HUES48 (cell line): ENCODE measurements around the gene FTO.

Source experiments
- H3K27ac ChIP-seq: one replicate; pipeline ENCODE4 v1.7.0; 2013; ENCODE audit warnings: low read depth, low read length, inconsistent platforms
- H3K27me3 ChIP-seq: 2 replicates; pipeline ENCODE4 v1.6.1; 2013; ENCODE audit warnings: mild to moderate bottlenecking, low read length; ENCODE audit not compliant: control insufficient read depth, insufficient read depth
- H3K36me3 ChIP-seq: 2 replicates; pipeline ENCODE4 v1.6.1; 2013; ENCODE audit warnings: low read length; ENCODE audit not compliant: control insufficient read depth, insufficient read depth
- H3K4me1 ChIP-seq: 2 replicates; pipeline ENCODE4 v1.6.1; 2013; ENCODE audit warnings: mild to moderate bottlenecking, low read length; ENCODE audit not compliant: control insufficient read depth, insufficient read depth
- H3K4me3 ChIP-seq: 2 replicates; pipeline ENCODE4 v1.5.1; 2013; ENCODE audit warnings: mild to moderate bottlenecking, low read depth, low read length
- H3K9ac ChIP-seq: 2 replicates; pipeline ENCODE4 v1.6.1; 2013; ENCODE audit warnings: mild to moderate bottlenecking, low read depth, low read length, moderate library complexity
- H3K9me3 ChIP-seq: 2 replicates; pipeline ENCODE4 v1.6.1; 2013; ENCODE audit warnings: low read length; ENCODE audit not compliant: control insufficient read depth, insufficient read depth

FTO gene

GRCh38 chr16:54068212-54068611 is 364.3 kb downstream of the FTO start:
- Histone ChIP-seq H3K36me3 (no peaks in the 10 kb centered on the region), H3K27me3 (no peaks in the 10 kb centered on the region), H3K9ac (no peak overlapping the region), H3K4me1 (peaks cover 26% of the 10 kb centered on the region), H3K4me3 (no peak overlapping the region), H3K9me3 (no peaks in the 10 kb centered on the region), H3K27ac (no peak overlapping the region)

- no peaks in the 10 kb centered on the region for H3K9me3 ChIP-seq
- H3K4me1 ChIP-seq, result peaks cover 26% of the 10 kb centered on the region
- no peaks in the 10 kb centered on the region for H3K27me3 ChIP-seq
- H3K27ac ChIP-seq, result no peak overlapping the region
- H3K9ac ChIP-seq, result no peak overlapping the region
- H3K36me3 ChIP-seq, result no peaks in the 10 kb centered on the region
- H3K4me3 ChIP-seq, result no peak overlapping the region
These were observed 365.8 kb downstream of the FTO start for GRCh38 chr16:54069601-54070239.

- Histone ChIP-seq H3K27ac (no peak overlapping the region), H3K4me3 (no peak overlapping the region), H3K27me3 (no peaks in the 10 kb centered on the region), H3K9ac (no peak overlapping the region), H3K9me3 (no peaks in the 10 kb centered on the region), H3K36me3 (no peaks in the 10 kb centered on the region), H3K4me1 (peaks cover 26% of the 10 kb centered on the region)
These were observed 366.9 kb downstream of the FTO start for GRCh38 chr16:54070789-54071343.

- Histone ChIP-seq H3K4me1 (peaks cover 25% of the 10 kb centered on the region), H3K36me3 (no peaks in the 10 kb centered on the region), H3K27ac (no peak overlapping the region), H3K27me3 (no peaks in the 10 kb centered on the region), H3K9me3 (no peaks in the 10 kb centered on the region), H3K9ac (no peak overlapping the region), H3K4me3 (no peak overlapping the region)
These were observed 367.6 kb downstream of the FTO start for GRCh38 chr16:54071514-54071913.

- Histone ChIP-seq H3K4me1 (peaks cover 20% of the 10 kb centered on the region), H3K27me3 (no peaks in the 10 kb centered on the region), H3K4me3 (no peak overlapping the region), H3K27ac (no peak overlapping the region), H3K9ac (no peak overlapping the region), H3K9me3 (no peaks in the 10 kb centered on the region), H3K36me3 (no peaks in the 10 kb centered on the region)
These were observed 368.3 kb downstream of the FTO start for GRCh38 chr16:54072237-54072636.

GRCh38 chr16:54073356-54073755 is 369.4 kb downstream of the FTO start:
- Histone ChIP-seq H3K4me1 (peaks cover 13% of the 10 kb centered on the region), H3K9me3 (no peaks in the 10 kb centered on the region), H3K36me3 (no peaks in the 10 kb centered on the region), H3K27ac (no peak overlapping the region), H3K4me3 (no peak overlapping the region), H3K9ac (no peak overlapping the region), H3K27me3 (no peaks in the 10 kb centered on the region)

- Histone ChIP-seq H3K9me3 (no peaks in the 10 kb centered on the region), H3K4me1 (peaks cover 5% of the 10 kb centered on the region; the same call in 1 of the 2 replicates), H3K36me3 (no peaks in the 10 kb centered on the region), H3K27me3 (no peaks in the 10 kb centered on the region), H3K27ac (no peak overlapping the region), H3K9ac (no peak overlapping the region), H3K4me3 (no peak overlapping the region)
These were observed 371.5 kb downstream of the FTO start for GRCh38 chr16:54075446-54075845.

- no peaks in the 10 kb centered on the region for H3K27me3 ChIP-seq
- H3K4me3 ChIP-seq, result no peak overlapping the region
- no peak overlapping the region for H3K27ac ChIP-seq
- peaks cover 5% of the 10 kb centered on the region; the same call in 1 of the 2 replicates for H3K4me1 ChIP-seq
- H3K9me3 ChIP-seq, result no peaks in the 10 kb centered on the region
- H3K36me3 ChIP-seq, result no peaks in the 10 kb centered on the region
- no peak overlapping the region for H3K9ac ChIP-seq
These were observed 372.1 kb downstream of the FTO start for GRCh38 chr16:54076006-54076504.

GRCh38 chr16:54077050-54077821 is 373.3 kb downstream of the FTO start:
- Histone ChIP-seq H3K4me3 (no peak overlapping the region), H3K9ac (no peak overlapping the region)

GRCh38 chr16:54080524-54081008 is 376.6 kb downstream of the FTO start:
- no peak overlapping the region for H3K9ac ChIP-seq
- H3K4me3 ChIP-seq, result no peak overlapping the region
- H3K27ac ChIP-seq, result no peak overlapping the region
- H3K36me3 ChIP-seq, result no peaks in the 10 kb centered on the region
- peaks cover 5% of the 10 kb centered on the region; the same call in 1 of the 2 replicates for H3K4me1 ChIP-seq
- H3K9me3 ChIP-seq, result no peaks in the 10 kb centered on the region
- no peaks in the 10 kb centered on the region for H3K27me3 ChIP-seq

More at GRCh38 chr16:54077050-54077821, 373.3 kb downstream of the FTO start:
- no peaks in the 10 kb centered on the region for H3K36me3 ChIP-seq
- no peak overlapping the region for H3K27ac ChIP-seq
- H3K4me1 ChIP-seq, result peaks cover 5% of the 10 kb centered on the region; the same call in 1 of the 2 replicates
- H3K27me3 ChIP-seq, result no peaks in the 10 kb centered on the region
- H3K9me3 ChIP-seq, result no peaks in the 10 kb centered on the region

- Histone ChIP-seq H3K9ac (no peak overlapping the region), H3K27me3 (no peaks in the 10 kb centered on the region), H3K27ac (no peak overlapping the region), H3K4me3 (no peak overlapping the region), H3K36me3 (no peaks in the 10 kb centered on the region), H3K4me1 (no peaks in the 10 kb centered on the region), H3K9me3 (no peaks in the 10 kb centered on the region)
These were observed 382.8 kb downstream of the FTO start for GRCh38 chr16:54086791-54087190.
